NT2/D1 (cell line): Measurements from ENCODE around the gene TRABD2A.

ENCODE experiments used
- YY1 ChIP-seq: IDR thresholded peaks from 2 replicates; pipeline ENCODE4 v1.6.1; 2011; ENCODE audit not compliant: insufficient read length, insufficient read depth
- ZNF274 ChIP-seq: IDR thresholded peaks from 2 replicates; pipeline ENCODE4 v1.6.1; 2011; ENCODE audit warnings: mild to moderate bottlenecking, low read depth, low read length

GRCh38 chr2:84873350-84873749, 7.5 kb downstream of the TRABD2A start:
- TF ChIP-seq YY1 (no peak), ZNF274 (no peak)
